Fibroblast of lung (primary cell): ENCODE measurements around the gene SNRPA1. TPM values are rescaled to one million over a fixed set of nuclear protein-coding genes. Genes with fewer than 3 reads are reported as not detected.

ENCODE experiments used
- DNase-seq, 2 donors: peaks; one replicate each; pipeline versions ENCODE4 v3.0.0 to v3.0.0-alpha.2; 2010; ENCODE audit warnings: low read depth in 2 of 2
- H2AFZ ChIP-seq: 2 replicates; pipeline ENCODE4 v1.5.1; 2012; ENCODE audit warnings: low read length, control low read depth, inconsistent platforms
- H3K27ac ChIP-seq: 2 replicates; pipeline ENCODE4 v1.5.1; 2011; ENCODE audit warnings: low read length, control low read depth; ENCODE audit not compliant: insufficient read depth
- H3K27me3 ChIP-seq: 2 replicates; pipeline ENCODE4 v1.5.1; 2011; ENCODE audit warnings: mild to moderate bottlenecking, low read length; ENCODE audit not compliant: control insufficient read depth, insufficient read depth
- H3K36me3 ChIP-seq: 2 replicates; pipeline ENCODE4 v1.5.1; 2011; ENCODE audit warnings: low read length; ENCODE audit not compliant: control insufficient read depth, insufficient read depth
- H3K4me1 ChIP-seq: 2 replicates; pipeline ENCODE4 v1.5.1; 2011; ENCODE audit warnings: low read length; ENCODE audit not compliant: control insufficient read depth, insufficient read depth; ENCODE audit errors: extremely low read depth
- H3K4me2 ChIP-seq: 2 replicates; pipeline ENCODE4 v1.5.1; 2011; ENCODE audit warnings: low read length, control low read depth; ENCODE audit not compliant: insufficient read depth; ENCODE audit errors: extremely low read depth
- H3K4me3 ChIP-seq, 4 experiments: fragments of 200-600 bp in 1 of 4; sonication (generic) in 1 of 4; replicated peaks in 1 of 4; 2 replicates each; pipeline ENCODE4 v1.5.1; 2011 to 2016; ENCODE audit warnings: low read length in 4 of 4, low read depth in 3 of 4, mild to moderate bottlenecking in 3 of 4, control low read depth in 2 of 4, inconsistent platforms in 1 of 4, mixed read lengths in 1 of 4; ENCODE audit not compliant: insufficient read depth in 1 of 4; ENCODE audit errors: control extremely low read depth in 1 of 4
- H3K79me2 ChIP-seq: 2 replicates; pipeline ENCODE4 v1.5.1; 2012; ENCODE audit warnings: mild to moderate bottlenecking, low read length, inconsistent platforms; ENCODE audit not compliant: control insufficient read depth, insufficient read depth
- H3K9ac ChIP-seq: 2 replicates; pipeline ENCODE4 v1.5.1; 2011; ENCODE audit warnings: mild to moderate bottlenecking, low read length, control low read depth; ENCODE audit not compliant: insufficient read depth
- H3K9me3 ChIP-seq: 2 replicates; pipeline ENCODE4 v1.5.1; 2012; ENCODE audit warnings: low read depth, low read length; ENCODE audit not compliant: control insufficient read depth, insufficient read depth
- H4K20me1 ChIP-seq: 2 replicates; pipeline ENCODE4 v1.5.1; 2011; ENCODE audit warnings: low read length; ENCODE audit not compliant: control insufficient read depth, insufficient read depth; ENCODE audit errors: extremely low read depth
- CTCF ChIP-seq, 2 donors: IDR thresholded peaks in 1 of 2; conservative IDR thresholded peaks in 1 of 2; 1 replicate in 1 of 2; 2 replicates in 1 of 2; pipeline ENCODE4 v1.5.1; 2011 to 2012; ENCODE audit warnings: low read length in 2 of 2, control low read depth in 1 of 2, inconsistent platforms in 1 of 2, low read depth in 1 of 2, mild to moderate bottlenecking in 1 of 2
- EZH2 ChIP-seq: IDR thresholded peaks from 2 replicates; pipeline ENCODE4 v1.5.1; 2012; ENCODE audit warnings: low read length, control low read depth, mild to moderate bottlenecking; ENCODE audit errors: missing control alignments
- polyA plus RNA-seq, 2 donors: library from polyadenylated mRNA; depleted of rRNA in 1 of 2; stranded (reverse) in 1 of 2; unstranded in 1 of 2; fragments of >200 nt; gene quantifications; 2 replicates each; pipeline ENCODE4 v1.2.1, GENCODE V29; 2011 to 2012; ENCODE audit warnings: missing spikeins in 1 of 2
- total RNA-seq: library from RNA; depleted of rRNA; stranded (reverse); fragments of >200 nt; gene quantifications from 2 replicates; pipeline ENCODE4 v1.2.1, GENCODE V29; 2014

SNRPA1 gene
- total and polyA plus RNA-seq, 2 donors (not counting 1 experiment from before 2014, with no cell fraction given): 12.9 to 90.3 TPM

- no peak for DNase-seq
- no peak for TF ChIP-seq CTCF (conservative IDR thresholded peaks at IDR 0.05 in 1 of 2, IDR thresholded peaks at IDR 0.05 in 1 of 2; ENCODE audit: low read depth in 1 of 2, low read length in 2 of 2)
- TF ChIP-seq EZH2: no peak
- no peaks in the 10 kb centered on the region for H4K20me1 ChIP-seq
Measured at GRCh38 chr15:101318839-101319238, 23.8 kb upstream of the SNRPA1 start.

GRCh38 chr15:101318147-101318819 lies 23.2 kb upstream of the SNRPA1 start:
- no peak for TF ChIP-seq EZH2
- TF ChIP-seq CTCF (conservative IDR thresholded peaks at IDR 0.05 in 1 of 2, IDR thresholded peaks at IDR 0.05 in 1 of 2; ENCODE audit: low read depth in 1 of 2, low read length in 2 of 2): no peak
- no peak for DNase-seq

More at GRCh38 chr15:101318839-101319238, 23.8 kb upstream of the SNRPA1 start:
- Histone ChIP-seq H3K27ac (no peak overlapping the region), H3K9me3 (no peaks in the 10 kb centered on the region), H3K9ac (no peak overlapping the region), H3K4me3 (no peak overlapping the region), H3K36me3 (no peaks in the 10 kb centered on the region), H2AFZ (no peak overlapping the region), H3K4me1 (no peaks in the 10 kb centered on the region), H3K27me3 (peaks cover 4% of the 10 kb centered on the region), H3K4me2 (no peak overlapping the region), H3K79me2 (no peaks in the 10 kb centered on the region)

GRCh38 chr15:101317336-101317872 lies 22.4 kb upstream of the SNRPA1 start:
- H3K9ac ChIP-seq: no peak overlapping the region
- TF ChIP-seq EZH2: no peak
- no peak for TF ChIP-seq CTCF (conservative IDR thresholded peaks at IDR 0.05 in 1 of 2, IDR thresholded peaks at IDR 0.05 in 1 of 2; ENCODE audit: low read depth in 1 of 2, low read length in 2 of 2)

More at GRCh38 chr15:101318147-101318819, 23.2 kb upstream of the SNRPA1 start:
- no peaks in the 10 kb centered on the region for H3K4me1 ChIP-seq
- H2AFZ ChIP-seq: no peak overlapping the region
- peaks cover 4% of the 10 kb centered on the region for H3K27me3 ChIP-seq
- H4K20me1 ChIP-seq: no peaks in the 10 kb centered on the region
- no peak overlapping the region for H3K9ac ChIP-seq
- H3K27ac ChIP-seq: no peak overlapping the region
- no peaks in the 10 kb centered on the region for H3K79me2 ChIP-seq
- no peaks in the 10 kb centered on the region for H3K36me3 ChIP-seq
- H3K9me3 ChIP-seq: no peaks in the 10 kb centered on the region
- no peak overlapping the region for H3K4me2 ChIP-seq
- H3K4me3 ChIP-seq: no peak overlapping the region

More at GRCh38 chr15:101317336-101317872, 22.4 kb upstream of the SNRPA1 start:
- Histone ChIP-seq H3K4me3 (no peak overlapping the region), H3K79me2 (no peaks in the 10 kb centered on the region), H3K27ac (no peak overlapping the region), H3K4me1 (no peaks in the 10 kb centered on the region), H4K20me1 (no peaks in the 10 kb centered on the region), H2AFZ (no peak overlapping the region), H3K4me2 (no peak overlapping the region), H3K27me3 (peaks cover 4% of the 10 kb centered on the region), H3K36me3 (no peaks in the 10 kb centered on the region), H3K9me3 (no peaks in the 10 kb centered on the region)
- no peak for DNase-seq
